Left forelimb (tissue), 1 donor: ENCODE data around the gene SCAPER.

ENCODE experiments used
- DNase-seq: peaks from one replicate; pipeline ENCODE4 v3.0.0-alpha.2; 2018; ENCODE audit warnings: low spot score

Gene SCAPER

GRCh38 chr15:76905013-76905839 is at the start of gene SCAPER:
Gene SCAPER, minus strand, starts transcription at chr15:76905340. Its CDS starts 21,523 bp downstream, at chr15:76883817.
- peak; percentile 92 for DNase-seq

- no peak for DNase-seq
Measured at GRCh38 chr15:76954744-76955143, 49.6 kb upstream of the SCAPER start.

GRCh38 chr15:76953913-76954312 is 48.8 kb upstream of the SCAPER start:
- no peak for DNase-seq

GRCh38 chr15:76951220-76951619 is 46.1 kb upstream of the SCAPER start:
- DNase-seq: no peak

- no peak for DNase-seq
Measured at GRCh38 chr15:76947454-76947853, 42.3 kb upstream of the SCAPER start.

- DNase-seq: no peak
Measured at GRCh38 chr15:76945494-76946093, 40.5 kb upstream of the SCAPER start.

- no peak for DNase-seq
Measured at GRCh38 chr15:76942331-76942730, 37.2 kb upstream of the SCAPER start.

GRCh38 chr15:76941636-76942035 is 36.5 kb upstream of the SCAPER start:
- no peak for DNase-seq

GRCh38 chr15:76939715-76940114 is 34.6 kb upstream of the SCAPER start:
- DNase-seq: no peak

- no peak for DNase-seq
Measured at GRCh38 chr15:76938752-76939151, 33.6 kb upstream of the SCAPER start.

- no peak for DNase-seq
Measured at GRCh38 chr15:76936671-76937070, 31.5 kb upstream of the SCAPER start.

- no peak for DNase-seq
Measured at GRCh38 chr15:76935620-76936019, 30.5 kb upstream of the SCAPER start.

- DNase-seq: peak; percentile 64
Measured at GRCh38 chr15:76932135-76932966, 27.2 kb upstream of the SCAPER start.

- DNase-seq: peak; percentile 96
Measured at GRCh38 chr15:76931397-76932134, 26.4 kb upstream of the SCAPER start, which contains the start of gene RCN2. Gene RCN2, plus strand, starts transcription at chr15:76931749. Its CDS starts 93 bp downstream, at chr15:76931842.

- no peak for DNase-seq
Measured at GRCh38 chr15:76930831-76931396, 25.8 kb upstream of the SCAPER start.

- no peak for DNase-seq
Measured at GRCh38 chr15:76929011-76929760, 24.0 kb upstream of the SCAPER start.

GRCh38 chr15:76928201-76928600 is 23.1 kb upstream of the SCAPER start:
- DNase-seq: no peak

GRCh38 chr15:76916369-76916768 is 11.2 kb upstream of the SCAPER start:
- no peak for DNase-seq

- DNase-seq: no peak
Measured at GRCh38 chr15:76913737-76914136, 8.6 kb upstream of the SCAPER start.

- no peak for DNase-seq
Measured at GRCh38 chr15:76912430-76912829, 7.3 kb upstream of the SCAPER start.

- no peak for DNase-seq
Measured at GRCh38 chr15:76905855-76906254, 715 bp upstream of the SCAPER start.
